Stimulated activated CD4-positive, alpha-beta T cell treated with anti-CD3 and anti-CD28 coated beads, Interleukin-1b, Interleukin-23, amount 100 ng/mL, for 48 hours (primary cell): Measurements from ENCODE around the gene FES.
"Not testable (repeated sequence)": the region's sequence is repeated elsewhere in the genome, so short reads cannot be mapped to it uniquely, and the experiment has no call there.

Source experiments
- DNase-seq: peaks from one replicate; pipeline ENCODE4 v3.0.0-alpha.2; 2020

The FES gene

GRCh38 chr15:90862487-90862886 lies 21.8 kb upstream of the FES start:
- DNase-seq = no peak

DNA sequence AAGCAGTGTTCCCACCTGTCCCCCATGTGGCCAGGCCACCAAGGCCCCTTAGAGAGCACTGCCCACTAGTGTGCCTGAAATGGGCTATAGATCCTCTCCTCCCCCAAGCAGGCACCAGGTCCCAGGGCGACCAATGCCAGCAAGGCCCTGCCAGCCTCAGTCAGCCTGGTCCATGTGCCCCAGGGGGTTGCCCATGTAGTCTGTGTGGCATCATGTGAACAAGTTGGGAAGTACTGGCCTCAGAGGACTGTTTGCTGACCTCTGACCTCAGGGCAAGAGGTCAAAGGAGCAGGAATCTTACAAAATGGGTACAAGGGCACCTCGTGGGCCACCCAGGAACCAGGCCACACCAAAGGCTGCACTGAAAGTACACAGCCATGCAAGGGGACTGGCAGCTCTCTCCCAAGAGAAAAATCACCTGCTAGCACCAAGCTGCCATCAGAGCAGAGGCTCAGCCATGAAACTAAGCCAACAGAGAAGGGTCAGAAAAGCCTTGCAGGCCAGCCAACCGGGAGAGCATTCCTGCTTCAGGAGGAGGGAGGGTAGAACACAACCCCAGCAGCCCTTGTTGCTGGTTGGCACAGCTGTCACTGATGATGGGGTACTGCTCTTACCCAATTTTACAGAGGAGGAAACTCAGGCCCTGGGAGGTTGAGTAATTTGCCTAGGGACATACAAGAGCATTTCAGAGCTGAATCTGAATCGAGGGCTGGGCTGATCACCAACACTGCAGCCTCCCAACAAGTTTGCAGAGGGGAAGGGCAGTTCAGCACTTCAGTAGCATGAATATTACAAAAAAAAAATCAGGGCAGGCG lies 21.1 kb upstream of the FES start:
- no peak for DNase-seq

DNA sequence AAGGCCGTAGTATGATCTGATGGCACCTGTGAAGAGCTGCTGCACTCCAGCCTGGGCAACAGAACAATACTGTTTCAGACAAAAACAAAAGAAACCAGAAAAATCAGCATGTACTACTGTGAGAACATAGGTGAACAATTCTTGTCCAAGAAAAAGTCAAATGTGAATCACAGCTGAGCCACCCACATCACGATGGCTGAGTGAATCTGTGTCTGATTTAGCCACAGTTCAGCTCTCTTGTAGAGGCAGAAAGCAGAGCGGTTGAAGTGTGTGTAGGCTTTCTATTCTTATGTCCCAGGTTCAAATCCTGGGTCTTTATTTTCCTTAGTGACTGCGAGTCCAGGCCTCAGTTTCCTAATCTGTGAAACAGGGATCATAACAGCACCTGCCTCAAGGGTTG lies 20.3 kb upstream of the FES start:
- DNase-seq = peak; percentile 64

- DNase-seq = no peak
These were observed 19.8 kb upstream of the FES start for GRCh38 chr15:90864507-90864906.

DNA sequence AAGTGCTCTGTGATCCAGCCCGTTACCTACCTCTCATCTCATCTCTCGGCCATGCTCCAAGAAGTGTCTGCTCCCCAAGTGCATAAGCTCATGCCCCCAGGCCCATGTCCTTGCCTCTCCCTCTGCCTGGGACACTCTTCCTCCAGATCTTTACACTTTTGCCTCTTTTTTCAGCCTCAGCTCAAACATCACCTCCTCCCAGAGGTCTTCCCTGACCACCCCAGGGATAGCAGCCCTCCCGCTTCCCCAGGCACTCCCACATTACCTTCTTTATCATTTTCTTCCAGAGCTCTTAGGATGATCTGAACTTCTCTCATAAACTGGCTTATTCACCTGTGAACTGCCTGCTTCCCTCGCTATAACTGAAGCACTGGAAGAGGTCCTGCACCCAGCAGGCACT lies 18.6 kb upstream of the FES start:
- no peak for DNase-seq

DNA sequence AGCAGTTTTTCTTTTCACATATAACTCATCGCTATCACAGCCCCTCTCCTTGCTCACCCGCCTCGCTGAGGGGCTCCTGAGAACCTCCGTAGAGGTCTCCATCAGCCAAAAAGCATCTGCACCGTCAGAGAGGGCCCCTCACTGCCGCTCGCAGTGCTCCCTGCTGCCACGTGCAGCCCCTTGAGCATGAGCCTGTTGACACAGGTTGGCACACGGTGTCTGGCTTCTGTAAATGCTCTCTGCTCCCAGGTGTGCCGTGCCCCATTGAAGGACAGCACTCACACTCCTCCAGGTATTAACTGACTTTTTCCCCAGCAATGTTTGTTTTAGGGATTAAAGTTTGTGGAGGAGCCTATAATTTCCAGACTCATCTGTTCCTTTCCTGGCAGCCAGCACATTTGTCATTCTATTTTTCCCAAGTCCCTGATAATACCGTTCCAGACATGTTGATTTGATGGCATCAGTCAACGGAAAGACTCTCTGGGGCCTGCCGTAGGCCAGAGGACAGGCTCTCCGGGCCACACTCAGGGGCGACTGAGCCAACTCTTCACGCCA lies 18.1 kb upstream of the FES start:
- DNase-seq = no peak

GRCh38 chr15:90866800-90867199 lies 17.5 kb upstream of the FES start:
- no peak for DNase-seq

DNA sequence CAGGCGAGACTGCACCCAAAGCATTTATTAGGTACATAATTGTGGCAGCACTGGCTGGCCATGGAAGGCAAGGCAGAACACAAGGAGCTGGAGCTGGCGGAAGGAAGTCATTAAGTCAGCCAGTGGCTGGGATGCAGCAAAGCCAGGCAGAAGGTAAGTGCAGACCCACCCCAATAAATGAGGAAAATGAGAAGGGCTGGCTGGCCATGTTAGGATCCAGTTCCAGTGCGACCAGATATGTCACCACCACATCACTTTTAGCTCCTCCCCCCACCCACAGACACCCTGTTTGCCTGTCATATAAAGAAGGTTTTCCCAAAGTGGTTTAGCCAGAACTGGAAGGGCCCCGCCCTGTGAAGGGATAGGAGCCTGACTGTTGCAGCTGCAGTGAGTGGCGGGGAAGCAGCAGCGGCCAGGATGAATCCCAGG lies 16.0 kb upstream of the FES start, which contains the start of gene FURIN:
Gene FURIN, plus strand, starts transcription at position 328 of the 429 bp plus-strand sequence. CDS start 7,153 bp downstream, outside the sequence.
- no peak for DNase-seq

DNA sequence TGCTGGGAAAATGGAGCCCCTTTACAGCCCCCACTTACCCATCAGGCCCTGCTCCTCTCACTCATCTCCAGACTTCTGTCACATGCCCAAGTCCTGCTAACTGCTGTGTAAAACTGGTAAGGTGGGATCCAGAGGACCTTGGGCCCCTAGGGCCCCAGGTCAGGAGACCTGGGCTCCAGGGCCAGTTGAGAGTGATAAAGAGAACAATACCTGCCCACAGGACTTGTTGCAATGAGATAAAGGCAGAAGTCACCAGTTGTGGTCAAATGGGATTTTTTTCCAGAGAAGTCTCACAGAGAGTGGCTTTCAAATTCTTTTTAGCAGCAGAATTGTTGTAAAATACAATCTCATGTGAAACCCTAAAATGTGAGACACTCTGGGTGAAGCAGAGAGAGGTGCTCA lies 15.2 kb upstream of the FES start:
- no peak for DNase-seq

- DNase-seq = peak; percentile 79
These were observed 14.5 kb upstream of the FES start for GRCh38 chr15:90869601-90870353.

- no peak for DNase-seq
These were observed 13.8 kb upstream of the FES start for GRCh38 chr15:90870354-90871138.

DNA sequence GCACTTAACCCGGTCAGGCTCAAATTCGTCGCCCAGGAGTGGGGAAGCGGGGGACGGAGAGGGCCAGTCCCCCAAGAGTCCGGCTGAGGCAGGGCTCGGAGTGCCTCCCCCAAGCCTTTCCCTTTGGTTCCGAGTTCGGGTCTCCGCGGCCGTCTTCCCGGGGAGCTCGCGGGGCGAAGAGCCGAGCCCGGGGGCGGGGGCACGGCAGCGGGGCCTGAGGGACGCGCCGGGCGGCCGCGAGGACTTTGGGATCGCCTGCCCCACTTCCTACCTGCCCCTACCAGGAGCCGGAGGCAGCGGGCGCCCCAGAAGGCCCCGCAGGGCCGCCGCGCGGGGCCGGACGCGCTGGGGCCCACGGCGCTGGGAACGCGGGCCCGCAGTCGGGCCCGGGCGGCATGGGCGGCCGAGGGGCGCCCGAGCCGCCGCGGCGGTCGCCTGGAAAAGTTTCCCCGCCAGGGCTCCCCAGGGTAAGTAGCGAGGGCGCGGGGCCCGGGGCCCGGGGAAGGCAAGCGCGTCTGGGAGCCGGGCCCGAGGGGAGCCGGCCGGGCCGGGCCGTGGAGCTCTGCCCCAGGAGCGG lies 13.1 kb upstream of the FES start:
- DNase-seq = no peak

DNA sequence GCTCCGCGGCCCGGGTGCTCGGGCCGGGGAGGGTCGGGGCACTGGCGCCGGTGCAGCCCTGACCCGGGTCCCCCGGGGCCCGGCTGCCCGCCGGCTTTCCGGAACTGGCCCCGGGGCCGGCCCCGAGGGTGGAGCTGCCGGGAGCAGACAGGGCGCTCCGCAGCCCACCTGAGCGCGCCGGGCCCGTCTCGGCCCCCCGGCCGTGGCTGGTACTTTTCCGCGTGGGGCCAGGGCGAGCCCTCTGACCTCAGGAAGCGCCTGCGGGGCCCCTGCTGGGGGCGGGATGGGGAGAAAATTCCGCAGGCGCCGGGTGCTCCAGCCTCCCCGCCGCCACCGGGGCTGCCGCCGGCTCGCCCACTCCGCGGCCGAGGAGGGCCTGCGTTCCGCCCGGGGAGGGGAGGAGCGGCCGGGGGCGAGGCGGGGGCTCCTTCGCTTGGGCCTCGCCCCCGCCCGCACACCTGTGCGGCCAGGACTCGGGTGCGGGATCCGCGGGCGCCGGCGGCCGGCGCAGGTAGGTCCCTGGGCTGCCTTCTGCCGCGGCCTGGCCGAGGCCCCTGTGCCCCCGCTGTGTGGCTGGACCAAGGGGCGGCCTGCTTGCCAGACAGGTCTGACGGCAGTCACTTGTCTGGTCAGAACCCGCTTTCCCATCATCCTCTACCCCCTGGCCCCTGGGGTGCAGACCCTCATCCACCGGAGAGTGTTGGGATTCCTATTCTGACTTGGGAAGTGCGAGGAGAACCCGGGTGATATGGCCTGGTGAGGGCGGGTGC lies 12.4 kb upstream of the FES start:
- no peak for DNase-seq

DNA sequence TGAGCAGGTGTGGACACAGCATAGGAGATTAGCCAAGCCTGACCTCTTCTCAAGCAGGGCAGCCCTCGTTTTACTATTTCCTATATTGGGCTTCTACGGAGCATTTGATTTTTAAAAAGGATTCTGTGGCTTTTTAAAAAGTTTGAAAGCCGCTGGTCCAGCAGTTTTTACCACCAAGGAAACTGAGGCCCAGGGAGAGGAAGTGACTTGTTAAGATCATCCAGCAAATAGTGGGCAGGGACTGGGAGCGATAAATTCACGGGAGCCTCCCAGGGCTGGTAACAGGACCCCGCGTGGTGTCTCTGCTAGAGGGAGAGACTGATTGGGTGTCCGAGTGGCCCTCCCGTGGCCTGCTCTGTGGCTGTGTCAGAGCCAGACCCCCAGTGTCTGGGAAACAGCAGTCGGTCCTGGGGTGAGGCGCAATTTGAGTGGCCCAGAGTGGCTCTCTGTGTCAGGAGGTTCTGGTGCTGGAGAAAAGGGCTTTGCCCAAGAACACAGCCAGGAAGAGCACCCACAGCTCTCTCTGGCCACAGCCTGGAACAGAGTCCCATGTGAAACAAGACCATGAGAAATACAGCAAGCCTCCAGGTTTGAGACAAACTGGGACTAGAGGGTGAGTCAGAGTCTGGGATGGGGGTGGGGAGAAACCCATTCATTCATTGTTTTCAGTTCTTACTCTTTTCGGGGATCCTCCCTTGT lies 11.7 kb upstream of the FES start:
- DNase-seq = peak; percentile 72

- no peak for DNase-seq
These were observed 10.8 kb upstream of the FES start for GRCh38 chr15:90873488-90873997.

- no peak for DNase-seq
These were observed 10.2 kb upstream of the FES start for GRCh38 chr15:90873998-90874605.

GRCh38 chr15:90874986-90875385 lies 9.3 kb upstream of the FES start:
- not testable (repeated sequence) for DNase-seq

- DNase-seq = no peak
These were observed 8.7 kb upstream of the FES start for GRCh38 chr15:90875549-90875981.

DNA sequence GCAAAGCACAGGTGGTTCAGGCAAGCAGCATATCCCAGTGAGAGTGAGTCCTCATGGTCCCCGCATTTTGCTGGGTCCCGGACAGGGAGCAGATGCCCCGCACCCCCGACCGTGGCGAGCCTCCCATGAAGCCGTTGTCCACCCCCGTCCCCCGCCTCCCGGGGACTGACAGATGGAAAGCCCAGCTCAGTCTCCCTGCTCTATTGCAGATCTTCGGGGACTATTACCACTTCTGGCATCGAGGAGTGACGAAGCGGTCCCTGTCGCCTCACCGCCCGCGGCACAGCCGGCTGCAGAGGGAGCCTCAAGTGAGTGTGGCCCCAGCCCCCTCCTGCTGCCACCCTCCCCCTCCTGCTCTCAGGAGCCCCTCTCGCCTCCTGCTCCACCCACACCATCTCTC lies 8.3 kb upstream of the FES start:
- DNase-seq = no peak

- DNase-seq = no peak
These were observed 7.7 kb upstream of the FES start for GRCh38 chr15:90876512-90877170.
